GM12873 (cell line): ENCODE data around the gene PFKP.

Experiments
- CTCF ChIP-seq: IDR thresholded peaks from 2 replicates; pipeline ENCODE4 v1.5.1; 2012; ENCODE audit warnings: low read depth, mild to moderate bottlenecking, moderate library complexity, low read length, control low read depth; ENCODE audit not compliant: insufficient read depth; ENCODE audit errors: missing control alignments

PFKP gene

GRCh38 chr10:3136763-3137611 is 69.6 kb downstream of the PFKP start:
- TF ChIP-seq CTCF: no peak

GRCh38 chr10:3137958-3138726 is 70.8 kb downstream of the PFKP start:
- TF ChIP-seq CTCF: no peak

GRCh38 chr10:3139216-3139910 is 72.0 kb downstream of the PFKP start:
- TF ChIP-seq CTCF: no peak

- no peak for TF ChIP-seq CTCF
Observed at GRCh38 chr10:3140280-3140679, 72.9 kb downstream of the PFKP start.

GRCh38 chr10:3141351-3142005 is 74.1 kb downstream of the PFKP start:
- no peak for TF ChIP-seq CTCF

- TF ChIP-seq CTCF: no peak
Observed at GRCh38 chr10:3142146-3142875, 75.0 kb downstream of the PFKP start.
